K562 (cell line): ENCODE results near the gene PGF. TPM values are rescaled to one million over a fixed set of nuclear protein-coding genes. Genes with fewer than 3 reads are reported as not detected.

Experiments
- ATAC-seq: fragments of 200-7000 bp; cut with Tn5 transposase; 3 replicates; pipeline ENCODE4 v1.9.1; 2020; ENCODE audit warnings: moderate library complexity
- BruUV-seq: library from RNA; stranded (reverse); fragments of 400-500 nt; replicated peaks from 2 replicates; lab custom pipeline; 2021; lab: Mats Ljungman, UMichigan
- CTCF ChIA-PET: fragments of 300-600 bp; formaldehyde crosslinking; extraction: SDS; loops from one replicate; lab custom pipeline; 2021; ENCODE audit warnings: low intra/inter-chr PET ratio; lab: Yijun Ruan, JAX
- POLR2A ChIA-PET: fragments of 300-600, 350-650 bp; sonication (Branson Sonifier 250); formaldehyde crosslinking; extraction: SDS; loops from one replicate; lab custom pipeline; 2021; ENCODE audit warnings: antibody characterized with exemption, inconsistent platforms; lab: Yijun Ruan, JAX
- DNase-seq, 4 experiments: peaks; one replicate each; pipeline versions ENCODE4 v3.0.0 to v3.0.0-alpha.2; 2011 to 2018; ENCODE audit warnings: low spot score in 3 of 4, mixed read lengths in 3 of 4; ENCODE audit errors: extremely low read depth in 1 of 4
- FAIRE-seq: peaks from 2 replicates; lab custom pipeline; 2011; peaks lifted over from hg19 to GRCh38; lab: Jason Lieb, UNC
- H2AFZ ChIP-seq: 2 replicates; pipeline ENCODE4 v1.6.0; 2011; ENCODE audit warnings: low read depth, low read length, control low read depth, inconsistent platforms
- H3K27ac ChIP-seq: fragments of 200-600 bp; 3 replicates; pipeline ENCODE4 v1.8.0; 2011; ENCODE audit warnings: low read depth, mild to moderate bottlenecking, control low read depth, inconsistent platforms, low read length, moderate library complexity, mixed read lengths; ENCODE audit errors: extremely low read depth
- H3K27me3 ChIP-seq, 2 experiments: fragments of 300-600 bp in 1 of 2; 2 replicates in 1 of 2; 3 replicates in 1 of 2; pipeline versions ENCODE4 v1.6.0 to v1.8.0; 2011; ENCODE audit warnings: inconsistent platforms in 2 of 2, low read length in 2 of 2, mild to moderate bottlenecking in 1 of 2, mixed read lengths in 1 of 2, moderate library complexity in 1 of 2; ENCODE audit not compliant: control insufficient read depth in 2 of 2, insufficient read depth in 2 of 2
- H3K36me3 ChIP-seq: fragments of 300-600 bp; 3 replicates; pipeline ENCODE4 v1.8.0; 2011; ENCODE audit warnings: mild to moderate bottlenecking, low read length, inconsistent platforms; ENCODE audit not compliant: control insufficient read depth, insufficient read depth
- H3K4me1 ChIP-seq, 2 experiments: fragments of 200-600 bp in 1 of 2; replicated peaks in 1 of 2; 2 replicates in 1 of 2; 3 replicates in 1 of 2; pipeline versions ENCODE4 v1.5.1 to v1.8.0; 2011; ENCODE audit warnings: inconsistent platforms in 2 of 2, low read length in 2 of 2, mild to moderate bottlenecking in 1 of 2, mixed read lengths in 1 of 2, moderate library complexity in 1 of 2; ENCODE audit not compliant: control insufficient read depth in 2 of 2, insufficient read depth in 2 of 2
- H3K4me2 ChIP-seq: 2 replicates; pipeline ENCODE4 v1.6.1; 2011; ENCODE audit warnings: low read length, control low read depth, inconsistent platforms, mixed read lengths; ENCODE audit not compliant: insufficient read depth
- H3K4me3 ChIP-seq: fragments of 200-600 bp; sonication (generic), shearing (Covaris generic); 2 replicates; pipeline ENCODE4 v1.5.1; 2016; ENCODE audit warnings: control low read depth, inconsistent platforms
- H3K79me2 ChIP-seq: fragments of 200-600 bp; 3 replicates; pipeline ENCODE4 v1.8.0; 2011; ENCODE audit warnings: low read length, inconsistent platforms; ENCODE audit not compliant: control insufficient read depth, insufficient read depth
- H3K9ac ChIP-seq, 2 experiments: 2 replicates each; pipeline versions ENCODE4 v1.6.0 to v1.6.1; 2011; ENCODE audit warnings: low read depth in 2 of 2, low read length in 2 of 2, control low read depth in 1 of 2, inconsistent platforms in 1 of 2, mild to moderate bottlenecking in 1 of 2, mixed read lengths in 1 of 2; ENCODE audit not compliant: insufficient read depth in 1 of 2
- H3K9me1 ChIP-seq: one replicate; pipeline ENCODE4 v1.6.0; 2011; ENCODE audit warnings: inconsistent platforms, mild to moderate bottlenecking, low read length, moderate library complexity; ENCODE audit not compliant: control insufficient read depth, insufficient read depth
- H3K9me3 ChIP-seq: replicated peaks from 2 replicates; pipeline ENCODE4 v1.5.1; 2011; ENCODE audit warnings: low read depth, low read length, inconsistent platforms; ENCODE audit not compliant: control insufficient read depth, insufficient read depth
- H4K20me1 ChIP-seq: replicated peaks from 2 replicates; pipeline ENCODE4 v1.6.1; 2011; ENCODE audit warnings: low read length, inconsistent platforms, mixed read lengths; ENCODE audit not compliant: control insufficient read depth, insufficient read depth
- HDGF ChIP-seq: fragments of 450-650 bp; IDR thresholded peaks from 2 replicates; pipeline ENCODE4 v1.6.1; 2016
- HLTF ChIP-seq: fragments of 450-650 bp; IDR thresholded peaks from 2 replicates; pipeline ENCODE4 v1.6.1; 2016
- NFE2 ChIP-seq: IDR thresholded peaks from 2 replicates; pipeline ENCODE4 v1.6.1; 2014; ENCODE audit warnings: antibody characterized with exemption, low read depth
- NFRKB ChIP-seq: fragments of 450-650 bp; IDR thresholded peaks from 2 replicates; pipeline ENCODE4 v1.6.1; 2016; ENCODE audit warnings: low read depth
- ZNF830 ChIP-seq: fragments of 250-450 bp; sonication (Bioruptor Pico); IDR thresholded peaks from 2 replicates; pipeline ENCODE4 v1.5.0; 2021; ENCODE audit warnings: mild to moderate bottlenecking
- WGBS: fragments of 100-300 bp; shearing (Covaris generic); methylation state at CpG from one replicate; pipeline ENCODE4 v1.1.6; 2016; ENCODE audit warnings: low coverage, mixed read lengths; ENCODE audit not compliant: insufficient coverage; ENCODE audit errors: missing lambda C conversion rate; 5-methylcytosine and 5-hydroxymethylcytosine counted together
- in situ Hi-C: fragments of 300-500 bp; cut with MboI; formaldehyde crosslinking; loops from 4 replicates; pipeline ENCODE4 v1.15.0; 2018; ENCODE audit warnings: inconsistent platforms, mixed read lengths
- intact Hi-C: fragments of 100-400 bp; cut with micrococcal nuclease; formaldehyde crosslinking; loops from 2 replicates; pipeline ENCODE4 v1.14.2; 2022
- polyA plus RNA-seq, 8 experiments: library from polyadenylated mRNA; depleted of rRNA in 4 of 8; stranded (reverse) in 5 of 8; unstranded in 3 of 8; fragments of >200 nt; fragmentation: Nextera tagmentation in 2 of 8; fragmentation: Illumina TruSeq in 1 of 8; extraction: Ambion mirVana in 2 of 8; extraction: Trizol in 1 of 8; gene quantifications; 2 replicates each; pipeline versions ENCODE4 v1.2.1 to v1.2.3, GENCODE V29; 2011 to 2014; ENCODE audit warnings: inconsistent platforms in 1 of 8, missing spikeins in 1 of 8
- total RNA-seq, 7 experiments: library from RNA; depleted of rRNA in 6 of 7; stranded (reverse); fragments of >200 nt in 6 of 7; fragmentation: Illumina TruSeq in 2 of 7; extraction: Trizol in 2 of 7; gene quantifications; 2 replicates each; pipeline versions ENCODE4 v1.2.1 to v1.2.3, GENCODE V29; 2011 to 2021; ENCODE audit warnings: low replicate concordance in 1 of 7
- TF ChIP-seq, protein P1 (sequence below), 2 experiments: IDR thresholded peaks; 2 replicates each; pipeline ENCODE4 v1.6.1; 2012; ENCODE audit warnings: improper control_type of control experiment in 2 of 2, low read depth in 2 of 2, low read length in 2 of 2, borderline replicate concordance in 1 of 2

The PGF gene
- total and polyA plus RNA-seq, 9 of the 15 experiments (the other 6 are each of a cell fraction or from before 2014, with no cell fraction given): 0.04 to 0.44 (median 0.18) TPM

DNA sequence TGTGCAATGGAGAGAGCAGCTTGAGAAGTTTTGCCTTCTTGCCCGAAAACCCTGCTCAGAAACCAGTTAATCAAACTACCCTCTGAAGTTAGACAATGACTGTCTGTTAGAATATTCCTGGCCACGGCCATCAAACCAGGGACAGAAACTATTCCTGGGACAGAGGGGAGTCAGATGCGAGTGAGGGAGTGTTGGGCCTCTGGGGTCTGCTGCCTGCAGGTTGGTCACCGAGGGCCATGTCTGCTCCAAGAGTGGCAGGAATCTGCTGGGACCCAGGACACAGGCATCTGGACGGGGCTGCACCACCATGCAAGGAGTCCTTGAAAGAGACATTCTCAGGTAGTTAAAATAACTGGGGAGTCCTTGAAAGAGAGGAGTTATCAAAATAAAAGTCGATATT, 30.4 kb upstream of the PGF start:
- DNase-seq (peak in 1 of 4 experiments; percentile 2), FAIRE-seq (no peak)
- no TSS peak for BruUV-seq
- H3K36me3 ChIP-seq: no peaks in the 10 kb centered on the region
- no peaks in the 10 kb centered on the region for H4K20me1 ChIP-seq
- CTCF ChIA-PET: no interaction called here
- H3K4me1 ChIP-seq: peaks cover 0 to 15% of the 10 kb centered on the region in 2 experiments; a peak in 2 of 5 replicates
- no peaks in the 10 kb centered on the region for H3K27me3 ChIP-seq
- no peak overlapping the region for H3K4me2 ChIP-seq
- H3K9ac ChIP-seq: no peak overlapping the region
- no peaks in the 10 kb centered on the region for H3K79me2 ChIP-seq
- in situ Hi-C loops (no loop called here), intact Hi-C loops (no loop called here)
- no peaks in the 10 kb centered on the region for H3K9me3 ChIP-seq
- no peak overlapping the region for H3K4me3 ChIP-seq
- H2AFZ ChIP-seq: 0 out of 2 replicates have a peak overlapping the region, but pooled peaks have one; percentile 26
- H3K9me1 ChIP-seq: no peaks in the 10 kb centered on the region
- no peak for TF ChIP-seq NFE2
- TF ChIP-seq NFRKB: no peak
- TF ChIP-seq, protein P1, sequence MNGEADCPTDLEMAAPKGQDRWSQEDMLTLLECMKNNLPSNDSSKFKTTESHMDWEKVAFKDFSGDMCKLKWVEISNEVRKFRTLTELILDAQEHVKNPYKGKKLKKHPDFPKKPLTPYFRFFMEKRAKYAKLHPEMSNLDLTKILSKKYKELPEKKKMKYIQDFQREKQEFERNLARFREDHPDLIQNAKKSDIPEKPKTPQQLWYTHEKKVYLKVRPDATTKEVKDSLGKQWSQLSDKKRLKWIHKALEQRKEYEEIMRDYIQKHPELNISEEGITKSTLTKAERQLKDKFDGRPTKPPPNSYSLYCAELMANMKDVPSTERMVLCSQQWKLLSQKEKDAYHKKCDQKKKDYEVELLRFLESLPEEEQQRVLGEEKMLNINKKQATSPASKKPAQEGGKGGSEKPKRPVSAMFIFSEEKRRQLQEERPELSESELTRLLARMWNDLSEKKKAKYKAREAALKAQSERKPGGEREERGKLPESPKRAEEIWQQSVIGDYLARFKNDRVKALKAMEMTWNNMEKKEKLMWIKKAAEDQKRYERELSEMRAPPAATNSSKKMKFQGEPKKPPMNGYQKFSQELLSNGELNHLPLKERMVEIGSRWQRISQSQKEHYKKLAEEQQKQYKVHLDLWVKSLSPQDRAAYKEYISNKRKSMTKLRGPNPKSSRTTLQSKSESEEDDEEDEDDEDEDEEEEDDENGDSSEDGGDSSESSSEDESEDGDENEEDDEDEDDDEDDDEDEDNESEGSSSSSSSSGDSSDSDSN (IDR thresholded peaks at IDR 0.05; ENCODE audit: borderline replicate concordance in 1 of 2, low read depth in 2 of 2, low read length in 2 of 2): no peak
- TF ChIP-seq HDGF: no peak
- TF ChIP-seq HLTF: no peak
- TF ChIP-seq ZNF830 (CRISPR knock-in tag): no peak
- TF ChIP-seq, all 486 proteins: peak for 0
- no peak for ATAC-seq
- no peak overlapping the region for H3K27ac ChIP-seq
- POLR2A ChIA-PET: no interaction called here
- whole genome bisulfite sequencing: 37% methylated on average over 5 of the region's 6 CpGs
